A549 (cell line): ENCODE results near the gene ADIPOQ.

Source experiments
- EP300 ChIP-seq, 2 experiments: fragments of >200 bp; sonication (Bioruptor Twin); formaldehyde crosslinking; IDR thresholded peaks; 2 replicates in 1 of 2; 3 replicates in 1 of 2; pipeline ENCODE4 v1.6.1; 2016 to 2017
- RNF2 ChIP-seq: fragments of 200-600 bp; sonication (generic); IDR thresholded peaks from 2 replicates; pipeline ENCODE4 v1.6.1; 2016; ENCODE audit warnings: low read depth, mild to moderate bottlenecking, antibody characterized with exemption, moderate library complexity, borderline replicate concordance
- TF ChIP-seq, protein P1 (sequence below): IDR thresholded peaks from 2 replicates; pipeline ENCODE4 v1.6.1; 2012
- TF ChIP-seq, protein P2 (sequence below): fragments of >200 bp; sonication (Bioruptor Twin); formaldehyde crosslinking; IDR thresholded peaks from 3 replicates; pipeline ENCODE4 v1.5.1; 2016

DNA sequence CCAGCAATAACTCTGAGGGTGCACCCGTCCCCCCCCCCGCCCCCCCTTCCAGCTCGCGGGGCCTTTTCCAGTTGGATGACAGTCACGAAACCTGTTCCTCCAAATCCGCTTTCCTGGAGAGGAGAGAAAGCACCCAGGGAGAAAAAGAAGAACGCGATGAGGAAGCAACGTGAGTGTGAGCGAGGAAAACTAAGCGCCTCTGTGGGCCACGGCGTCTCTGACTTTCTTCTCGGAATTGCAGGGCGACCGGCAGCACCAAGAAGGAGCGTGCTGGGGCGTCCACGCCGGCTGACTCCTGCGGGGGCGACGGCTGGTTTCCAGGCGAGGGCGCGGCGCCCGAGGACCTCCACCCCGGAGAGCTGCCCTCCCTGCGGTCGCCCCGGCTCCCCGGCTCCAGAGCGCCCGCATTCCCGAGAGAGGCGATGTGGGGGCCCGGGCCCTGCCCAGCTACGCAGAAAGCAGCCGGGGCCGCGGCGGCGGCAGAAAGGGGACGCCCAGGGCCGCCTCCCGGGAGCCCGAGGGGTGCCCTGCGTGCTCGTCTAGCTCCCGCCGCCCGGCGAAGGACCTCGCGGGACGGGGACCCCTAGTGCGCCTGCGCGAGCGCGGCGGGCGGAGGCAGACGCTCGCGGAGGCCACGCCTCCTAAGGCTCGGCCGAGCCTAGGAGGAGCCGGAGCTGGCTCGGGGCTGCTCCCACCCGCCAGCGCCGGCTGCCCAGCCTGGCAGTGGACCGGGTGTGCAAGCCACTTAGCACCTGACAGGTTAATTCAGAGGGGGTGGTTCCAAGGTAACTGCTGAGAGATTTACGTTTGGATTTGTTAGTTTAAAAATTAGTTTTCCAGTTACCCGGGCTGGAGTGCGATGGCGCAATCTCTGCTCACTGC is 15.3 kb upstream of the ADIPOQ start:
- TF ChIP-seq RNF2 (no peak), EP300 (IDR thresholded peaks at IDR 0.05) (no peak)
- TF ChIP-seq, protein P1, sequence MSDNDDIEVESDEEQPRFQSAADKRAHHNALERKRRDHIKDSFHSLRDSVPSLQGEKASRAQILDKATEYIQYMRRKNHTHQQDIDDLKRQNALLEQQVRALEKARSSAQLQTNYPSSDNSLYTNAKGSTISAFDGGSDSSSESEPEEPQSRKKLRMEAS = peak; percentile 44; the same call in 1 of the 2 replicates
- TF ChIP-seq, protein P2, sequence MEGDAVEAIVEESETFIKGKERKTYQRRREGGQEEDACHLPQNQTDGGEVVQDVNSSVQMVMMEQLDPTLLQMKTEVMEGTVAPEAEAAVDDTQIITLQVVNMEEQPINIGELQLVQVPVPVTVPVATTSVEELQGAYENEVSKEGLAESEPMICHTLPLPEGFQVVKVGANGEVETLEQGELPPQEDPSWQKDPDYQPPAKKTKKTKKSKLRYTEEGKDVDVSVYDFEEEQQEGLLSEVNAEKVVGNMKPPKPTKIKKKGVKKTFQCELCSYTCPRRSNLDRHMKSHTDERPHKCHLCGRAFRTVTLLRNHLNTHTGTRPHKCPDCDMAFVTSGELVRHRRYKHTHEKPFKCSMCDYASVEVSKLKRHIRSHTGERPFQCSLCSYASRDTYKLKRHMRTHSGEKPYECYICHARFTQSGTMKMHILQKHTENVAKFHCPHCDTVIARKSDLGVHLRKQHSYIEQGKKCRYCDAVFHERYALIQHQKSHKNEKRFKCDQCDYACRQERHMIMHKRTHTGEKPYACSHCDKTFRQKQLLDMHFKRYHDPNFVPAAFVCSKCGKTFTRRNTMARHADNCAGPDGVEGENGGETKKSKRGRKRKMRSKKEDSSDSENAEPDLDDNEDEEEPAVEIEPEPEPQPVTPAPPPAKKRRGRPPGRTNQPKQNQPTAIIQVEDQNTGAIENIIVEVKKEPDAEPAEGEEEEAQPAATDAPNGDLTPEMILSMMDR = no peak
